Anterior cingulate cortex (tissue), 58 donors: Measurements from ENCODE around the gene SETD5.

ENCODE experiments used
- DNase-seq, 58 donors: peaks; one replicate each; lab custom pipeline; 2025; lab: John Stamatoyannopoulos, UW

SETD5 gene

GRCh38 chr3:9507586-9508578 is 110.5 kb downstream of the SETD5 start:
- no peak for DNase-seq

- DNase-seq = no peak
Measured at GRCh38 chr3:9508781-9509180, 111.4 kb downstream of the SETD5 start.

GRCh38 chr3:9512456-9513045 is 115.1 kb downstream of the SETD5 start:
- DNase-seq = no peak

- no peak for DNase-seq
Measured at GRCh38 chr3:9514306-9514705, 116.9 kb downstream of the SETD5 start.

- DNase-seq = no peak
Measured at GRCh38 chr3:9514956-9515355, 117.5 kb downstream of the SETD5 start.

GRCh38 chr3:9525078-9525477 is 127.7 kb downstream of the SETD5 start:
- no peak for DNase-seq
